Memory B cell (primary cell): ENCODE results near the gene CCDC192.
"Not testable (repeated sequence)": the region's sequence is repeated elsewhere in the genome, so short reads cannot be mapped to it uniquely, and the experiment has no call there.

Experiments used
- ATAC-seq: fragments of 150-1000 bp; cut with Tn5 transposase; 2 replicates; pipeline ENCODE4 v1.10.0; 2021; ENCODE audit warnings: low read depth, mild to moderate bottlenecking, moderate library complexity
- DNase-seq, 2 donors: peaks; one replicate each; pipeline ENCODE4 v3.0.0; 2022; ENCODE audit warnings: low spot score in 2 of 2
- H3K27ac Mint-ChIP-seq: one replicate; pipeline ENCODE4 v1.8.0; 2022; ENCODE audit warnings: mild to moderate bottlenecking, moderate library complexity, mixed read lengths
- H3K27me3 Mint-ChIP-seq: one replicate; pipeline ENCODE4 v1.8.0; 2022; ENCODE audit warnings: mixed read lengths
- H3K36me3 Mint-ChIP-seq: one replicate; pipeline ENCODE4 v1.8.0; 2022; ENCODE audit warnings: mild to moderate bottlenecking, mixed read lengths
- H3K4me1 Mint-ChIP-seq: one replicate; pipeline ENCODE4 v1.8.0; 2022; ENCODE audit warnings: mixed read lengths
- H3K4me3 Mint-ChIP-seq: one replicate; pipeline ENCODE4 v1.8.0; 2022; ENCODE audit warnings: mild to moderate bottlenecking, moderate library complexity, mixed read lengths
- H3K9me3 Mint-ChIP-seq: one replicate; pipeline ENCODE4 v1.8.0; 2022; ENCODE audit warnings: mixed read lengths

CCDC192 gene

DNA sequence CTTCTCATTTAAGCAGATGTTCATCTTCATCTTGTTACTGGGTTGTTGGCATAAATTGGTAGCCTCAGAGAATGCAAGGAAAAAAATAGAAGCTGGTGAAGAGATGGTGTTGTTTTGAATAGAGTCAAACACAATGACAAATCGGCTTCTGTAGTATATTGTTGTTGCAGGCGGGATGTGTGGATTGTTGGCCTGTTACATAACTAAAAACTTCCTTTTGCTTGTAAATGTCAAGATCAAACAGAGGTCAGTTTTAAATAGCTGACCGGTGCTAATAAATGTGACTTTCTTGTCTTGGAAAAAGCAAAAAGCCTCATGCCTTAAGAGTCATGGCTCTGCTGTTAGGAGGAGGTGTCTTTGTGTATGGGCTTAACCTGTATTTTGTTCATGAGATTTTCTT is 59.2 kb downstream of the CCDC192 start:
- Mint-ChIP-seq H3K36me3 (no peaks in the 10 kb centered on the region), H3K4me3 (no peak overlapping the region), H3K27ac (no peak overlapping the region), H3K4me1 (no peaks in the 10 kb centered on the region), H3K27me3 (peaks cover 5% of the 10 kb centered on the region), H3K9me3 (no peaks in the 10 kb centered on the region)
- DNase-seq (no peak), ATAC-seq (no peak)

DNA sequence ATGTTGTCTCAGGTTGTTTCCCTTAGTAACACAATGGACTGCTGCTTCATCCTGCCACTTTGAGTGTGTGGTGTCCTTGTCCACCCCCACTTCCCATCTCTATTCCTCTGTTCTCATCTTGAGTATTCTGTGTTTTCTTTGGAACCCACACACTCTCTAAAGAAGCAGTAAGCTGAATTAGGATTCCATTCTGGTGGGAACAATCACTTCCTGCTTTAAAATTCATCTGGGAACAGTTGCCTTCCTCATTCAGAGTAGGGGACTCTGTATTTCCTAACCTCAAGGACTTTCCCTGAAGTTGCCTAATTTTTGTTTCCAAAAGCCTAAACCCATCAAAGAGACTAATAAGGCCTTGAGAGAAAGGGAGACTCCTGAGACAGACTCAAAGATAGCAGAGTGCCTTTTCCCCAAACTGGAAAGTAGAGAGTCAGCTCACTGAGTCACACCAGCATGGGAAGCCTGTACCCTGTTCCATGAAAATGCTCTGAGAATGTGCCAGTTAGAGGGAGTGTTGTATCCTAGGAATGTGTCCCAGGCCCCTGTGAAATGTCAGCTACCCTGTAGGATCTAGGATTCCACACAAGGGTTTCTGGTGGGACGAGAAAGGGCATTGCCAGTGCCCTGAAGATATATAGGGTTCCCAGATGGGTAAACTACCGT is 63.6 kb downstream of the CCDC192 start:
- H3K9me3 Mint-ChIP-seq = no peaks in the 10 kb centered on the region

DNA sequence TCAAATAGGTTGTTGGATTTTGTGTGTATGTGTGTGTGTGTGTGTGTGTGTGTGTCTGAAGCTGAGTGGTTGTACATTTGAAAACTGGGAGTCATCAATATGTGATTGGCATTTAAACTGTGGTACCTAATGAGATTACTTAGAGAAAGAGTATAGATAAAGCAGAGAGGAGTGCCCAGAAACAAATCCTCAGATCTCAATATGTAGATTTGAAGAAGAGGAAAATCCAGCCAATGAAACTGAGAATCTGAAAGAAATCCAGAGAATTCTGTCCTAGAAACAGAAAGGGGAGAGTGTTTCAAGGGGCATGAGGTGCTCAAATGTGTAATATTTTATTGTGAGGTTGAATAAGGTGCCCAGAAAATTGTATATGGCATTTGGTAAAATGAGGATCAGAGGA is 66.2 kb downstream of the CCDC192 start:
- Mint-ChIP-seq H3K27me3 (peaks cover 3% of the 10 kb centered on the region), H3K9me3 (no peaks in the 10 kb centered on the region), H3K4me1 (no peaks in the 10 kb centered on the region), H3K27ac (no peak overlapping the region), H3K36me3 (no peaks in the 10 kb centered on the region), H3K4me3 (no peak overlapping the region)
- ATAC-seq = no peak
- no peak for DNase-seq

More for the DNA sequence above, 63.6 kb downstream of the CCDC192 start:
- DNase-seq (no peak), ATAC-seq (no peak)
- no peaks in the 10 kb centered on the region for H3K4me1 Mint-ChIP-seq
- H3K27me3 Mint-ChIP-seq = peaks cover 6% of the 10 kb centered on the region
- H3K27ac Mint-ChIP-seq = no peak overlapping the region
- H3K36me3 Mint-ChIP-seq = no peaks in the 10 kb centered on the region
- H3K4me3 Mint-ChIP-seq = no peak overlapping the region

DNA sequence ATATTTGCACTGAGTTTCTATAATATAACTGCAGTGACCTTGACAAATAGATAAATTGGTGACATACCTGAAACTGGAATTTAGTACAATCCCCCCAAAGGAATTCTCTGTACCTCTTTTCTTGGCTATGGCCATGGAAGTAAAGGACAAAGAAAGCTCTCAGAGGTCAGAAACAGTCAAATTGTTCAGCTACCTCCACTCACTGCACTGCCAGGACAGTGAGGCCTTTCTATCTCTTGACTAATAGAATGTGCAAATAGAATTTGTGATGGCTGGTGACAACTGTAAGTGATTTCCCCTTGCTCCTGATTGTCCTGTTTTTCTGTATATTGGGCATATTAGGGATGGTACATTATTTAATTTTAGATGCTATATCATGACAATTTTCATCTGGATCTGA is 67.1 kb downstream of the CCDC192 start:
- Mint-ChIP-seq H3K4me1 (no peaks in the 10 kb centered on the region), H3K4me3 (no peak overlapping the region), H3K36me3 (no peaks in the 10 kb centered on the region), H3K27me3 (peaks cover 3% of the 10 kb centered on the region), H3K9me3 (no peaks in the 10 kb centered on the region), H3K27ac (no peak overlapping the region)
- no peak for ATAC-seq
- DNase-seq = no peak

DNA sequence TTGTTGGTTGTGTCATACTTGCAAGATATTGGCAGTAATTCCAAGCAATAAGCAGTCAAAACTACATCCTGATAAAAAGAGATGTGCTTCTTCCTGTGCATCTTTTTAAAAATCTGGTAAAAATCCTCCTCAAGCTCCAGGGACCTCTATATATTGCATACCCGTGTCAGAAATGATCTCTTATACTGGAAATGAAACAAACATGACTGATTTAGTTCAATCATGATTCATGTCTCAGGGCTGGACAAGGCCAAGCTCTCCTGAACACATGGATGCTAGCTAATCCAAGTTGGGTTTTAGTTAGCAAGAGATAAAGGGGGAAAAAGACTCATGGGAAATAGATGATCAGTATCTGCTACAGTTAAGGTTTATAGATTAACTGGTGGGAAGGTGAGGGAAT is 69.3 kb downstream of the CCDC192 start:
- Mint-ChIP-seq H3K4me1 (no peaks in the 10 kb centered on the region), H3K9me3 (peaks cover 3% of the 10 kb centered on the region), H3K36me3 (no peaks in the 10 kb centered on the region), H3K27me3 (peaks cover 3% of the 10 kb centered on the region), H3K4me3 (no peak overlapping the region), H3K27ac (no peak overlapping the region)
- DNase-seq (no peak), ATAC-seq (no peak)

DNA sequence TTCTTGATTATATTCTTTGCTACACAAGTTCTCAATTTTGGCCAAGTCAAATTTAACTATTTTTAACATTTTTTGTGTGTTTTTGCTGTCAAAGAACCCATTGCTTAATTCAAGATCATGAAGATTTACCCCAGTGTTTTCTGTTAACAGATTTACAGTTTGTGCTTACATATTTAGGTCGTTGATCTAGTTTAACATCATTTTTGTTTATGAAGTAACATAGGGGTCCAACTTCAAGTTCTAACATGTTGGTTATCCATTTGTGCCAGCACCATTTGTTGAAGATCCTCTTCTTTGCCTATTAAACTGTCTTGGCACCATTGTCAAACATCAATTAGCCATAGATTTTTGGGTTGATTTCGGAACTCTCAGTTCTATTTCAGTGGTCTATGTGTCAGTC is 71.0 kb downstream of the CCDC192 start:
- ATAC-seq = no peak
- Mint-ChIP-seq H3K4me1 (no peaks in the 10 kb centered on the region), H3K27me3 (peaks cover under 1% of the 10 kb centered on the region)

DNA sequence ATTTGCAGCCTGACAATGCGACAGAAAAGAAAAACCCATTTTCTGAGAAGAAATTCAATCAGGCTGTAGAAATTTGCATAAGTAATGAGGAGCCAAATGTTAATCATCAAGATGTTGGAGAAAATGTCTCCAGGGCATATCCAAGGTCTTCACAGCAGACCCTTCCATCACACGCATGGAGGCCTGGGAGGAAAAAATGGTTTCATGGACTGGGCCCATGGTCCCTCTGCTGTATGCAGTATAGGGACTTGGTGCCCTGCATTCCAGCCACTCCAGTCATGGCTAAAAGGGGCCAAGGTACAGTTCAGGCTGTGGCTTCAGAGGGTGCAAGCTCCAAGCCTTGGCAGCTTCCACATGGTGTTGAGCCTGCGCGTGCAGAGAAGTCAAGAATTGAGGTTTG is 73.3 kb downstream of the CCDC192 start:
- H3K27ac Mint-ChIP-seq = no peak overlapping the region
- DNase-seq = no peak
- no peaks in the 10 kb centered on the region for H3K27me3 Mint-ChIP-seq
- H3K9me3 Mint-ChIP-seq = peaks cover 8% of the 10 kb centered on the region
- no peak overlapping the region for H3K4me3 Mint-ChIP-seq
- no peaks in the 10 kb centered on the region for H3K4me1 Mint-ChIP-seq
- no peaks in the 10 kb centered on the region for H3K36me3 Mint-ChIP-seq
- ATAC-seq = no peak

More for the DNA sequence above, 71.0 kb downstream of the CCDC192 start:
- peaks cover 4% of the 10 kb centered on the region for H3K9me3 Mint-ChIP-seq
- H3K4me3 Mint-ChIP-seq = no peak overlapping the region
- no peak for DNase-seq
- no peaks in the 10 kb centered on the region for H3K36me3 Mint-ChIP-seq
- H3K27ac Mint-ChIP-seq = no peak overlapping the region

DNA sequence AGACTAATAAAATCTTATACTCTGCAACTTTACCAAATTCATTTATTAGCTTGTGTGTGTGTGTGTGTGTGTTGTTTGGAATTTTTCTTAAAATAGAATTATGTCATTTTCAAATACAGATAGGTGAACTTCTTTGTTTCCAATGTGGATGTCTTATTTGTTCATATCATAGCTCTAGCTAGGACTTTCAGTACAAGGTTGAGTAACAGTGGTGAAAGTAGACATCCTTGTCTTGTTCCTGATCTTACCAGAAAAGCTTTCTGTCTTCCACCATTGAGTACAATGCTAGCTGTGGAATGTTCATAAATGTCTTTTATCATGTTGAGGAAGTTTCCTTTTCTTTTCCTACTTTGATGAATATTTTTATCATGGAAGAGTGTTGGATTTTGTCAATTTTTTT is 74.8 kb downstream of the CCDC192 start:
- H3K4me3 Mint-ChIP-seq = no peak overlapping the region
- no peaks in the 10 kb centered on the region for H3K27me3 Mint-ChIP-seq
- ATAC-seq (no peak), DNase-seq (no peak)
- H3K9me3 Mint-ChIP-seq = peaks cover 10% of the 10 kb centered on the region
- H3K4me1 Mint-ChIP-seq = no peaks in the 10 kb centered on the region
- no peaks in the 10 kb centered on the region for H3K36me3 Mint-ChIP-seq
- H3K27ac Mint-ChIP-seq = no peak overlapping the region

DNA sequence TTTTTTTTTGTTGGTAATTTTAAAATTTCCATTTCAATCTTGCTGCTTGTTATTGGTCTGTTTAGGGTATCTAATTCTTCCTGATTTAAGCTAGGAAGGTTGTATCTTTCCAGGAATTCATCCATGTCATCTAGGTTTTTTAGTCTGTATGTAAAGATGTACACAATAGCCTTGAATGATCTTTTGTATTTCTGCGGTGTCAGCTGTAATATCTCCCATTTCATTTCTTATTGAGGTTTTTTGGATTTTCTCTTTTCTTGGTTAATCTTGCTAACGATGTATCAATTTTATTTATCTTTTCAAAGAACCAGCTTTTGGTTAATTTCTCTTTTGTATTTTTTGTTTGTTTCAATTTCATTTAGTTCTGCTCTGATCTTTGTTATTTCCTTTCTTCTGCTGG is 79.3 kb downstream of the CCDC192 start:
- H3K9me3 Mint-ChIP-seq, H3K27ac Mint-ChIP-seq, DNase-seq, H3K36me3 Mint-ChIP-seq, ATAC-seq, H3K27me3 Mint-ChIP-seq, H3K4me1 Mint-ChIP-seq, H3K4me3 Mint-ChIP-seq: not testable (repeated sequence)

DNA sequence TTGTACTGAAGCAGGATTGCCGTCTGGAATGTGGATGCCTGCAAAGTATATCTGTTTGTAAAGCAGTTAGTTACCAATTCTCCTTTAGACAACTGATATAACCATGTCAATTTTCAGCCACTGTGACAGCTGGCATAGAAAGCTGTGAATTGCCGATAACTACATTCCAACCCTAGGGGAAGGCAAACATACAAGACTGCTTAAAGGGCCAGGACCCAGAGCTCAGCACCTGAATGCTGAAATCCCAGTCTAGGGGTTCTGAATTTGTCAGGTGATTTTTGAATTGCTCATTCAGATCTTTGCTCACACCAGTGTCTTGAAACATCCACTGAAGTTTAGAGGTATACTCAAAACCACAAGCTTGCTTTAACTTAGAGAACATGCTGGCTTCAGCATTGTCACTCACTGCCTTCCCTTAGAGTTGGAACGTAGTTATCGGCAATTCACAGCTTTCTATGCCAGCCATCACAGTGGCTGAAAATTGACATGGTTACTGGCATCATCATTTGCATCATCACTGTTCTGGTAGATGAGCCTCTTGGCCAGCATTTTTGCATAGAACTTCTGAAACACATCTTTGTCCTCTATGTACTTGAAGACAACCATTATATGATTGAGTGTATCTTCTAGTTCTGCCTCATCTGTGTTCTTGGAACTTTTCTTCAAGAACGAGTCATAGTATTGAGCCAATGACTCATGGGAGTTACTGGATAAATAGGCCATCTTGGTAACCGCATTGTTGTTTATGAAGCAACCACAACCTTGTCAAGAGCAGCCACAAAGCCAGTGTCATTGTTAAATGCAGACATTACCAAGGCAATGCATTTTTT is 82.1 kb downstream of the CCDC192 start:
- no peaks in the 10 kb centered on the region for H3K4me1 Mint-ChIP-seq
- peaks cover 3% of the 10 kb centered on the region for H3K27me3 Mint-ChIP-seq
- no peak for DNase-seq

DNA sequence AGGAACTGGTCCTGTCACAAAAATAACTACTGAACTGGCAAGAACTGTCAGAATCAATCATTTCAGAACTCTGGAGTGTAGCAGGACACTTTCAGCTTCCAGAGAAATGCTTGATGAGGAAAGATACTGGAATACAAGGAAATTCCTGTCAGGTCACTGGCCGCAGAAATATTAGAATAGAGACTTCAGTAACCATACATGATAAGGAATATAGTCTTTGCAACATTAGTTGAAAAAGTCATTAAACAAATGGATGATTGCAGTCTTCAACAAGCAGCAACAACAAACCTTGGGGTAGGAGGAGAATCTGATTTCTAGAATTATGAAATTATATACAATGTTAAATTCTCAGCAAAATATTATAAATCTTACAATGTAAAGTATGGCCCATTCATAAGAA is 88.2 kb downstream of the CCDC192 start:
- DNase-seq (no peak), ATAC-seq (no peak)
- H3K27ac Mint-ChIP-seq = no peak overlapping the region
- peaks cover 7% of the 10 kb centered on the region for H3K9me3 Mint-ChIP-seq
- no peaks in the 10 kb centered on the region for H3K36me3 Mint-ChIP-seq
- H3K4me3 Mint-ChIP-seq = no peak overlapping the region
- H3K4me1 Mint-ChIP-seq = no peaks in the 10 kb centered on the region
- H3K27me3 Mint-ChIP-seq = peaks cover 1% of the 10 kb centered on the region

More for the DNA sequence above, 82.1 kb downstream of the CCDC192 start:
- peaks cover 6% of the 10 kb centered on the region for H3K9me3 Mint-ChIP-seq
- H3K27ac Mint-ChIP-seq = no peak overlapping the region
- no peak for ATAC-seq
- no peak overlapping the region for H3K4me3 Mint-ChIP-seq
- no peaks in the 10 kb centered on the region for H3K36me3 Mint-ChIP-seq

DNA sequence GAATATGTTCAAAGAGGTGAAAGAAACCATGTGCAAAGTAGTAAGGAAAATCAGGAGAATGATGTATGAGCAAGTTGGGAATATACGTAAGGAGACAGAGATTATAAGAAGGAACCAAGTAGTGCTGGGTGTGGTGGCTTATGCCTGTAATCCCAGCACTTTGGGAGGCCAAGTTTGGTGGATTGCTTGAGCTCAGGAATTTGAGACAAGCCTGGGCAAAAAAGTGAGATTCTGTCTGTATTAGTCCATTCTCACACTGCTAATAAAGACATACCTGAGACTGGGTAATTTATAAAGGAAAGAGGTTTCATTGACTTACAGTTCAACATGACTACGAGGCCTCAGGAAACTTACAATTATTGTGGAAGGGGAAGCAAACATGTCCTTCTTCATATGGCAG is 88.7 kb downstream of the CCDC192 start:
- H3K4me3 Mint-ChIP-seq, H3K36me3 Mint-ChIP-seq, ATAC-seq, DNase-seq, H3K27ac Mint-ChIP-seq, H3K27me3 Mint-ChIP-seq, H3K4me1 Mint-ChIP-seq, H3K9me3 Mint-ChIP-seq: not testable (repeated sequence)

DNA sequence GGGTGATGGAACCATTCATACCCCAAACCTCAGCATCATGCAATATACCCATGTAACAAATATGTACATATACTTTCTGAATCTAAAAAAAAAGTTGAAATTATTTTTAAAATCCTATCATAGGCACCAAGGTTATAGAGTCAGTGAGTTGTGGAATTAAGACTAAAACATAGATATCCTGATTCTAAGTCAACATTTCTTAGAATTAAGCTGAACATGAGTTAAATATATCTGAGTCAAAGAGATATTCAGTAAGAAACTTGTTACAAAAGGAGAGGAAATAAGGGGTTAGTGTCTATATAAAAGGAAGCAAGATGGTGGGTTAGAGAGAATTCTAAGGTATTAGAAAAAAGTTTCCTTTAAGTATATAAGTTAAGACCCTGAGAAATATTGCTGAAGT is 89.9 kb downstream of the CCDC192 start:
- H3K36me3 Mint-ChIP-seq = no peaks in the 10 kb centered on the region
- no peak overlapping the region for H3K27ac Mint-ChIP-seq
- no peak for DNase-seq
- H3K4me3 Mint-ChIP-seq = no peak overlapping the region
- H3K4me1 Mint-ChIP-seq = no peaks in the 10 kb centered on the region
- no peak for ATAC-seq
- H3K27me3 Mint-ChIP-seq = no peaks in the 10 kb centered on the region
- H3K9me3 Mint-ChIP-seq = peaks cover 7% of the 10 kb centered on the region

DNA sequence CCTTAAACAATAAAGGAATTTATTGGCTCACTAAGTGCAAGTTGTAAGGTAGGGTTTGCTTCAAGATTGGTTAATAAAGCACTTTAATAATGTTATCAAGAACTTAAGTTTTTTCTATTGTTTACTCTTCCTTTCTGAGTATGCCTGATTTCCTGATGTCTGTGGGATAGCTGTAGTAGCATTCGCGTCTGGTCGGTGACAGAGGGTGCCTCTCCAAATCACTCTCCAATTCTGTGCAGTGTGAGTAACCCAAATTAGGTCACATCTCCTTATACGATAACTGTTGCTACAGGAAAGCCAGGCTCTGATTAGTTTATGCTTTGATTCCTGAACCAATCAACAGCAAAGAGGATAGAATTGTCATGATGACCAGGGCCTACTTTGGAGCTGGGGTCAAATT is 90.7 kb downstream of the CCDC192 start:
- H3K27me3 Mint-ChIP-seq = peaks cover 2% of the 10 kb centered on the region
- no peaks in the 10 kb centered on the region for H3K4me1 Mint-ChIP-seq
- H3K4me3 Mint-ChIP-seq = no peak overlapping the region
- no peak for ATAC-seq
- H3K27ac Mint-ChIP-seq = no peak overlapping the region
- no peak for DNase-seq
- no peaks in the 10 kb centered on the region for H3K36me3 Mint-ChIP-seq
- peaks cover 7% of the 10 kb centered on the region for H3K9me3 Mint-ChIP-seq

DNA sequence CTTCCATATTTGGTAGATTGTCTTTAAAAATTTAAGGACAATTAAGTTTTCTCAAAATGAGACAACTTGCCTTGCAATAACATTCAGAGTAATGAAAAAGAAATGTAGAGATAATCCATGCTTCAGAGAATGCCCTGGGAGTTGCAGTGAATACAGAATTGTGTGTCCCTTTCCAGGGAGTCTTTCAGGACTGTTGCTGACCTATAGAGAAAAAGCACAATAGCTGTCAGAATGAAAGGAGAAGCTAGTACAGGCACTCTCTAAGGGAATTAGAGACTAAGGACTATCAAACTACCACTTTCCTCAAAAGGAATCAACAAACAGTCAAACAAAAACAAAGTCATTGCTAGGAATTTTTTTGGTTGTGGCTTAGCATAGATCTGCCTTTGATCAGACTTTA is 93.0 kb downstream of the CCDC192 start:
- Mint-ChIP-seq H3K4me3 (no peak overlapping the region), H3K27me3 (peaks cover 2% of the 10 kb centered on the region), H3K36me3 (no peaks in the 10 kb centered on the region), H3K27ac (no peak overlapping the region), H3K4me1 (no peaks in the 10 kb centered on the region), H3K9me3 (peaks cover 5% of the 10 kb centered on the region)
- ATAC-seq (no peak), DNase-seq (no peak)
